ENCODE measurements around the gene GRK4.
A peak's percentile ranks its signal among the peaks of the same experiment; 100 is the strongest.

The GRK4 gene

DNA sequence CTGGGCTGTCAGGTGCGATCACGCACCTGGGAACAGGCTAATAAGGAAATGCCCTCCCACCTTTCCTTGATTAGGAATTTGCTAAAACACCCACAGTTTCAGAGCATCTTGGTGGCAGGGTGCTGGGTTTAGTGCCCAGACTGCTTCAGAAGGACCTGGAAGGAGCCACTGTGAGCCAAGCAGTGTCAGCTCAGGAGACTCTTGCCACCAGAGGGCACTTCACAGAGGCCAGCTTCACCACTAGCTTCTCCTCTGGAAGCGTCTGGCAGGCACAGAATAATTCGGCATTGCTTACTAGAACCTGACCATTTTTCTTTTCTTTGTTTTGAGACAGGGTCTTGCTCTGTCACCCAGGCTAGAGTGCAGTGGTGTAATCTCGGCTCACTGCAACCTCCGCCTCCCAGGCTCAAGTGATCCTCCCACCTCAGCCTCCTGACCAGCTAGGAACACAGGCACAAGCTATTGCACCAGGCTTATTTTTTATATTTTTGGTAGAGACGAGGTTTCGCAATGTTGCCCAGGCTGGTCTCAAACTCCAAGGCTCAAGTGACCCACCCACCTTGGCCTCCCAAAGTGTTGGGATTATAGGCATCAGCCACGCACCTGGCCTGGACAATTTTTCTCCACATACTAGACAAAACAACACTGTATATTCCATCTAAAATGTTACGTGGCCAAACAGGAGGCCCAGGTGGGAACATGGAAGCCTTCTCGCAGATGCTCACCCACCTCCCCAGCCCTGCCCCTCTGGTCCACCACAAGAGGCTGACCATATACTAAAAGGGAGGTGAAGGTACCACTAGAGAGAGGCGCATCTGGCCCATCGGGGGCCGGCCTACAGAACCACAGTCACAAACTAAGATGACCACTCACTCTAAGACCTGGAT lies 14.2 kb upstream of the GRK4 start:
- H3K4me3 ChIP-seq (replicated peaks; ENCODE audit: low read depth, low read length), result no peak overlapping the region
- no peak for DNase-seq (ENCODE audit: extremely low read depth, insufficient read length)
- H3K27me3 ChIP-seq (replicated peaks; ENCODE audit: control insufficient read depth, insufficient read depth, low read length), result no peaks in the 10 kb centered on the region
- peaks cover 57% of the 10 kb centered on the region for H3K36me3 ChIP-seq (ENCODE audit: control insufficient read depth, insufficient read depth, low read length)
- TF ChIP-seq CTCF (IDR thresholded peaks at IDR 0.05; ENCODE audit: insufficient read depth, low read length, poor library complexity, severe bottlenecking), result peak; percentile 60

GRCh38 chr4:2949782-2950125 lies 13.6 kb upstream of the GRK4 start:
- no peak for DNase-seq (ENCODE audit: extremely low read depth, insufficient read length)
- H3K36me3 ChIP-seq (ENCODE audit: control insufficient read depth, insufficient read depth, low read length), result peaks cover 54% of the 10 kb centered on the region
- no peaks in the 10 kb centered on the region for H3K27me3 ChIP-seq (replicated peaks; ENCODE audit: control insufficient read depth, insufficient read depth, low read length)

DNA sequence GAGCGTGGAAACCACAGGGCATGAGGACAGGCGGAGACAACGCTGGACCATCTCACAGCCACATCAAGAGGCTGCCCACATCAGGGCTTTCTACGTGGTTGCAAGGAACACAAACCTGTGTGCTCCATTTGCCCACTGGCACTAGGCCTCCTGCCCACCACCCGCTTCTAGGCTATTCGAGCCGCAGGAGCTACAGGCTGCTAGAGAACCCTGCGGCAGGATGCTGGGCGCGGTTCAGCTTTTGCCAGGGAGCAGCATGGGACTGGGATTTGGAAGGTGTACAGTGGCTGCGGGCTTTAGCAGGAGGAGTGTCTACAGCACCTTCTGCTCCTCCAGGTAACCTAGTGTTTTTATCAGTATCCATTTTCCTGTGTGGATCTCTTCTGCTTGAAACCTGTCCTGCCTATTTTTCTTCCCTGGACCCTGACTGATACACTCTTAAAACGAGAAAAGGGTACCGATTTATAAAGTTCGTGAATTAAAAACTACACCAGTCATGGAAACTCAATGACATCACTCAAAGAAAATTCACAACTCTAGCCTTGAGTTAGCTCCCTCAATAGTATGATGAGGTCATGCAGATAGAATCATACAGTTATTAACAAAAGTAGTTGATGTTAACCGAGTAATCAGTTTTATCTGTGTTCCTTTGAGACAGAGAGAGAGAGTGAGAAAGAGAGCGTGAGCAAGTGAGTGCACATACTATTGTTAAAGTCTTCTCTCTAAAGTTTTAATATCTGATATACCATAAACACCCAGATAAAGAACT lies 13.0 kb upstream of the GRK4 start:
- no peak for DNase-seq (ENCODE audit: extremely low read depth, insufficient read length)
- Histone ChIP-seq H3K4me3 (replicated peaks; ENCODE audit: low read depth, low read length) (no peak overlapping the region), H3K36me3 (ENCODE audit: control insufficient read depth, insufficient read depth, low read length) (peaks cover 49% of the 10 kb centered on the region), H3K27me3 (replicated peaks; ENCODE audit: control insufficient read depth, insufficient read depth, low read length) (no peaks in the 10 kb centered on the region)
- TF ChIP-seq CTCF (IDR thresholded peaks at IDR 0.05; ENCODE audit: insufficient read depth, low read length, poor library complexity, severe bottlenecking), result no peak

More at GRCh38 chr4:2949782-2950125, 13.6 kb upstream of the GRK4 start:
- TF ChIP-seq CTCF (IDR thresholded peaks at IDR 0.05; ENCODE audit: insufficient read depth, low read length, poor library complexity, severe bottlenecking), result no peak
- no peak overlapping the region for H3K4me3 ChIP-seq (replicated peaks; ENCODE audit: low read depth, low read length)

- H3K36me3 ChIP-seq (ENCODE audit: control insufficient read depth, insufficient read depth, low read length), result peaks cover 41% of the 10 kb centered on the region
- DNase-seq (ENCODE audit: extremely low read depth, insufficient read length), result no peak
- TF ChIP-seq CTCF (IDR thresholded peaks at IDR 0.05; ENCODE audit: insufficient read depth, low read length, poor library complexity, severe bottlenecking), result no peak
- no peak overlapping the region for H3K4me3 ChIP-seq (replicated peaks; ENCODE audit: low read depth, low read length)
- no peaks in the 10 kb centered on the region for H3K27me3 ChIP-seq (replicated peaks; ENCODE audit: control insufficient read depth, insufficient read depth, low read length)
These were observed 9.9 kb upstream of the GRK4 start for GRCh38 chr4:2953496-2953895.

- Histone ChIP-seq H3K4me3 (replicated peaks; ENCODE audit: low read depth, low read length) (no peak overlapping the region; the same call in 1 of the 2 replicates), H3K27me3 (replicated peaks; ENCODE audit: control insufficient read depth, insufficient read depth, low read length) (no peaks in the 10 kb centered on the region), H3K36me3 (ENCODE audit: control insufficient read depth, insufficient read depth, low read length) (peaks cover 39% of the 10 kb centered on the region)
- peak; percentile 50 for TF ChIP-seq CTCF (IDR thresholded peaks at IDR 0.05; ENCODE audit: insufficient read depth, low read length, poor library complexity, severe bottlenecking)
- DNase-seq (ENCODE audit: extremely low read depth, insufficient read length), result peak; percentile 78
These were observed 8.8 kb upstream of the GRK4 start for GRCh38 chr4:2954358-2955185.
